HepG2 (cell line): ENCODE measurements around the gene TPTE2. TPM values are rescaled to one million over a fixed set of nuclear protein-coding genes. Genes with fewer than 3 reads are reported as not detected.

Source experiments
- BRD4 ChIP-seq: sonication (generic); formaldehyde crosslinking; IDR thresholded peaks from 2 replicates; pipeline ENCODE4 v1.4.0; 2020; ENCODE audit warnings: missing genetic modification reagents
- CAMTA2 ChIP-seq: sonication (generic); formaldehyde crosslinking; IDR thresholded peaks from 2 replicates; pipeline ENCODE4 v1.4.0; 2020; ENCODE audit warnings: mild to moderate bottlenecking, missing genetic modification reagents, borderline replicate concordance
- ETV5 ChIP-seq: IDR thresholded peaks from 2 replicates; pipeline ENCODE4 v1.6.1; 2018; ENCODE audit warnings: missing biosample characterization, missing genetic modification reagents, inconsistent platforms, borderline replicate concordance
- ETV6 ChIP-seq: sonication (generic); formaldehyde crosslinking; conservative IDR thresholded peaks from 2 replicates; pipeline ENCODE4 v1.4.0; 2020; ENCODE audit warnings: missing genetic modification reagents
- GFI1 ChIP-seq: sonication (generic); formaldehyde crosslinking; IDR thresholded peaks from 2 replicates; pipeline ENCODE4 v1.5.0; 2020; ENCODE audit warnings: missing genetic modification reagents, mild to moderate bottlenecking, borderline replicate concordance
- LCORL ChIP-seq, 2 experiments: fragments of 450-650 bp in 1 of 2; sonication (generic) in 1 of 2; formaldehyde crosslinking in 1 of 2; IDR thresholded peaks; 2 replicates each; pipeline versions ENCODE4 v1.5.0 to v1.6.1; 2017 to 2020; ENCODE audit warnings: antibody characterized with exemption in 1 of 2, missing genetic modification reagents in 1 of 2
- NFYB ChIP-seq: sonication (generic); formaldehyde crosslinking; IDR thresholded peaks from 2 replicates; pipeline ENCODE4 v1.4.0; 2020; ENCODE audit warnings: missing genetic modification reagents
- SIN3A ChIP-seq: IDR thresholded peaks from 2 replicates; pipeline ENCODE4 v1.6.1; 2011; ENCODE audit warnings: low read depth, mild to moderate bottlenecking, control low read depth, low read length, borderline replicate concordance
- ZNF143 ChIP-seq: sonication (generic); formaldehyde crosslinking; IDR thresholded peaks from 2 replicates; pipeline ENCODE4 v1.4.0; 2020; ENCODE audit warnings: missing genetic modification reagents
- ZNF207 ChIP-seq: fragments of 450-650 bp; IDR thresholded peaks from 2 replicates; pipeline ENCODE4 v1.6.1; 2016; ENCODE audit warnings: antibody characterized with exemption, borderline replicate concordance
- ZNF451 ChIP-seq: sonication (generic); formaldehyde crosslinking; IDR thresholded peaks from 2 replicates; pipeline ENCODE4 v1.5.0; 2020; ENCODE audit warnings: mild to moderate bottlenecking, missing genetic modification reagents
- polyA plus RNA-seq, 8 experiments: library from polyadenylated mRNA; depleted of rRNA in 3 of 8; stranded (reverse) in 7 of 8; unstranded in 1 of 8; fragments of >200 nt; fragmentation: Illumina TruSeq in 4 of 8; extraction: Trizol in 4 of 8; gene quantifications; 2 replicates each; pipeline versions ENCODE4 v1.2.1 to v1.2.3, GENCODE V29; 2011 to 2016; ENCODE audit warnings: low read depth in 4 of 8, missing spikeins in 1 of 8, mixed read lengths in 1 of 8; ENCODE audit not compliant: insufficient read depth in 1 of 8
- total RNA-seq, 5 experiments: library from RNA; depleted of rRNA; stranded (reverse); fragments of >200 nt; fragmentation: Illumina TruSeq; extraction: Trizol; gene quantifications; 2 replicates each; pipeline ENCODE4 v1.2.3, GENCODE V29; 2016; ENCODE audit warnings: low read depth in 1 of 5
- TF ChIP-seq, protein P1 (sequence below): sonication (generic); formaldehyde crosslinking; IDR thresholded peaks from 2 replicates; pipeline ENCODE4 v1.9.0; 2021; ENCODE audit warnings: missing genetic modification reagents, mild to moderate bottlenecking, borderline replicate concordance
- TF ChIP-seq, protein P2 (sequence below), 2 experiments: sonication (generic) in 1 of 2; formaldehyde crosslinking in 1 of 2; IDR thresholded peaks; 2 replicates each; pipeline versions ENCODE4 v1.4.0 to v1.6.1; 2018 to 2020; ENCODE audit warnings: missing genetic modification reagents in 2 of 2, borderline replicate concordance in 1 of 2, low read depth in 1 of 2, mild to moderate bottlenecking in 1 of 2, missing biosample characterization in 1 of 2
- TF ChIP-seq, protein P3 (sequence below): sonication (generic); formaldehyde crosslinking; IDR thresholded peaks from 2 replicates; pipeline ENCODE4 v1.8.1; 2023; ENCODE audit warnings: mild to moderate bottlenecking, moderate library complexity, missing genetic modification reagents
- TF ChIP-seq, protein P4 (sequence below): sonication (generic); formaldehyde crosslinking; IDR thresholded peaks from 2 replicates; pipeline ENCODE4 v1.4.0; 2020; ENCODE audit warnings: mild to moderate bottlenecking, missing genetic modification reagents

The TPTE2 gene
- total and polyA plus RNA-seq, 2 of the 13 experiments (the other 11 are each of a cell fraction or from before 2014, with no cell fraction given) = 0.07 TPM; not detected in 1

DNA sequence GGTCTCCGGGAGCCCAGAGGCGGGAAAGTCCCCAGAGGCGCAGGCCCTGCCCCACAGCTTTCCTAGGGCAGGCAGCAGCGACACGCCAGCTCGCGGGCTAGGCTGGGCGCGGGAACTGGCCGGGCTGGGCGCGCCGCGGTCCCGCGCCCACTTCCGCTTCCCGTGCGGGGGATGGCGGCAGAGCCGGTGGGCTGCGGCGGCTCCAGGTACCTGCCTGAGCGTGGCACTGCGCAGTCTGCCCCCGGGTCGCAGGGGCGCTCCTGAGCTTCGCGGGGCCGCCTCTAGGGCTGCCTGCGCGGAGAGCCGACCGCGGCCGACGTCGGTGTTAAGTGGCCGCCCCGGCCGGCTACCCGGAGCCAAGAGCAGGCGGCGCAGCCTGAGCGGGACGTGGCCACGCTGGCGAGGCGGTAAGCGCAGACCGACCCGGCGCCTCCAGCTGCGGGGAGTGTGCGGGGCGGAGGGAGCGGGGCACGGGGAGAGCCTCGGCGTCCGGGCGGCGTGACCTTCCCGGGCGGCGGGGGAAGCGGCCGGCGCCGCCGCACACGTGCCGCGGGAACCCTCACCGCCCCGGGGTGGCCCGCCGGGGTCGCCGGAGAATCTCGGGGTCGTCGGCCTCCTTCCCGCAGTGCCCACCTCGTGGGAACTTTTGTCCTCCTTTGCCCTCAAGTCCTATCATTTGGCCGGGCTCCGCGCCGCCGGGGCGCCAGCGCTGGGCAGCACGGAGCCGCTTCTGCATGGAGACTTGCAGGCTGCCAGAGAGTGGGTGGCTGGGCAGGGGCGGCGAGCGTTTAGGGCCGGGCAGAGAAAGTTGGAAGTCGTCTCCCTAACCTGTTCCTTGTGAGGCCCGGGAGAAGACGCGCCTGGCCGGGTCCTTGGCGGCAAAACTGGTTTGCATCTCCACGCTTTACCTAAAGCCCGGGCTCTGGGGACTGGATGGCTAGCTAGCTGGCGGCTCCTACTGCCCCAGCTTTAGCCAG lies 40.7 kb upstream of the TPTE2 start (continued):
- TF ChIP-seq, protein P1, sequence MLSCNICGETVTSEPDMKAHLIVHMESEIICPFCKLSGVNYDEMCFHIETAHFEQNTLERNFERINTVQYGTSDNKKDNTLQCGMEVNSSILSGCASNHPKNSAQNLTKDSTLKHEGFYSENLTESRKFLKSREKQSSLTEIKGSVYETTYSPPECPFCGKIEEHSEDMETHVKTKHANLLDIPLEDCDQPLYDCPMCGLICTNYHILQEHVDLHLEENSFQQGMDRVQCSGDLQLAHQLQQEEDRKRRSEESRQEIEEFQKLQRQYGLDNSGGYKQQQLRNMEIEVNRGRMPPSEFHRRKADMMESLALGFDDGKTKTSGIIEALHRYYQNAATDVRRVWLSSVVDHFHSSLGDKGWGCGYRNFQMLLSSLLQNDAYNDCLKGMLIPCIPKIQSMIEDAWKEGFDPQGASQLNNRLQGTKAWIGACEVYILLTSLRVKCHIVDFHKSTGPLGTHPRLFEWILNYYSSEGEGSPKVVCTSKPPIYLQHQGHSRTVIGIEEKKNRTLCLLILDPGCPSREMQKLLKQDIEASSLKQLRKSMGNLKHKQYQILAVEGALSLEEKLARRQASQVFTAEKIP (CRISPR knock-in tag) = no peak
- TF ChIP-seq SIN3A = peak; percentile 44; the same call in 1 of the 2 replicates
- TF ChIP-seq BRD4 = peak; percentile 62; the same call in 1 of the 2 replicates
- no peak for TF ChIP-seq NFYB (CRISPR knock-in tag)
- no peak for TF ChIP-seq LCORL (IDR thresholded peaks at IDR 0.05)
- no peak for TF ChIP-seq LCORL (CRISPR knock-in tag; IDR thresholded peaks at IDR 0.05)
- no peak; the same call in 1 of the 2 replicates for TF ChIP-seq ZNF143 (CRISPR knock-in tag)
- no peak for TF ChIP-seq ETV6 (CRISPR knock-in tag)
- no peak for TF ChIP-seq CAMTA2 (CRISPR knock-in tag)
- TF ChIP-seq, protein P2, sequence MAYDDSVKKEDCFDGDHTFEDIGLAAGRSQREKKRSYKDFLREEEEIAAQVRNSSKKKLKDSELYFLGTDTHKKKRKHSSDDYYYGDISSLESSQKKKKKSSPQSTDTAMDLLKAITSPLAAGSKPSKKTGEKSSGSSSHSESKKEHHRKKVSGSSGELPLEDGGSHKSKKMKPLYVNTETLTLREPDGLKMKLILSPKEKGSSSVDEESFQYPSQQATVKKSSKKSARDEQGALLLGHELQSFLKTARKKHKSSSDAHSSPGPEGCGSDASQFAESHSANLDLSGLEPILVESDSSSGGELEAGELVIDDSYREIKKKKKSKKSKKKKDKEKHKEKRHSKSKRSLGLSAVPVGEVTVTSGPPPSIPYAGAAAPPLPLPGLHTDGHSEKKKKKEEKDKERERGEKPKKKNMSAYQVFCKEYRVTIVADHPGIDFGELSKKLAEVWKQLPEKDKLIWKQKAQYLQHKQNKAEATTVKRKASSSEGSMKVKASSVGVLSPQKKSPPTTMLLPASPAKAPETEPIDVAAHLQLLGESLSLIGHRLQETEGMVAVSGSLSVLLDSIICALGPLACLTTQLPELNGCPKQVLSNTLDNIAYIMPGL (CRISPR knock-in tag; IDR thresholded peaks at IDR 0.05; ENCODE audit: borderline replicate concordance in 1 of 2, low read depth in 1 of 2) = peak; percentile 90
- TF ChIP-seq, protein P3, sequence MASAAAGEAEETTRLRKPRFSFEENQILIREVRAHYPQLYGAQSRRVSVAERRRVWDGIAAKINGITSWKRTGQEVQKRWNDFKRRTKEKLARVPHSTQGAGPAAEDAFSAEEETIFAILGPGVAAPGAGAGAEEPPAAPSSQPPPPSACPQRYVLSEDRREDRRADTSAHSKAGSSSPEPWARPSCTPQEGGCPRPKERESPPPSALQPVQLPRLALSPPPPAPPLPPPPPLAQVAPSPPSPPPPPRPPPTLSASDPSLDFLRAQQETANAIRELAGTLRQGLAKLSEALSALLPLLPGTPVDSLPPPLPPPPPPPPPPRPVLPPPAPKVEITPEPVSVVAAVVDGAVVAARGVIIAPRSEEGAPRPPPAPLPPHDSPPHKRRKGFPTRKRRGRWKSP (CRISPR knock-in tag) = 0 out of 2 replicates have a peak, but pooled peaks have one; percentile 25
- TF ChIP-seq ZNF451 (CRISPR knock-in tag) = peak; percentile 87
- peak; percentile 80 for TF ChIP-seq ETV5 (CRISPR knock-in tag)
- 0 out of 2 replicates have a peak, but pooled peaks have one; percentile 53 for TF ChIP-seq GFI1 (CRISPR knock-in tag)
- TF ChIP-seq, protein P4, sequence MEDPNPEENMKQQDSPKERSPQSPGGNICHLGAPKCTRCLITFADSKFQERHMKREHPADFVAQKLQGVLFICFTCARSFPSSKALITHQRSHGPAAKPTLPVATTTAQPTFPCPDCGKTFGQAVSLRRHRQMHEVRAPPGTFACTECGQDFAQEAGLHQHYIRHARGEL (CRISPR knock-in tag) = no peak
- no peak for TF ChIP-seq ZNF207
